ENCODE results near the gene SIVA1.

The SIVA1 gene

GRCh38 chr14:104752423-104752734 is 568 bp upstream of the SIVA1 start:
- peak overlapping the region; percentile 97 to 98 for H3K27ac ChIP-seq
- peaks cover 18 to 27% (median 21%) of the 10 kb centered on the region in 3 donors for H3K36me3 ChIP-seq
- no peaks in the 10 kb centered on the region for H3K9me3 ChIP-seq
- no peak for TF ChIP-seq CTCF (IDR thresholded peaks at IDR 0.05)
- no peaks in the 10 kb centered on the region for H3K27me3 ChIP-seq
- intact Hi-C loops (cut with DNase I; ENCODE audit: low total_unique reads): loop anchor here (2.0 to 10.0 kb wide), 2 partner anchors 74 to 722 kb away; partner anchors contain the start of gene CRIP2
- DNase-seq: no peak
- peaks cover 0 to 75% (median 49%) of the 10 kb centered on the region in 4 donors for H3K4me1 ChIP-seq
- H3K4me3 ChIP-seq: peak overlapping the region; percentile 80 to 89

GRCh38 chr14:104753528-104754212 is 723 bp downstream of the SIVA1 start:
- H3K27me3 ChIP-seq: no peaks in the 10 kb centered on the region

GRCh38 chr14:104754213-104754851 is 1.4 kb downstream of the SIVA1 start:
- DNase-seq: no peak
- Histone ChIP-seq H3K4me3 (peak overlapping the region; percentile 80 to 89), H3K36me3 (peaks cover 37 to 47% (median 39%) of the 10 kb centered on the region in 3 donors), H3K4me1 (peaks cover 0 to 55% (median 39%) of the 10 kb centered on the region in 4 donors), H3K9me3 (no peaks in the 10 kb centered on the region), H3K27me3 (no peaks in the 10 kb centered on the region), H3K27ac (peak overlapping the region; percentile 97 to 98)
- TF ChIP-seq CTCF (IDR thresholded peaks at IDR 0.05): no peak
- intact Hi-C loops (cut with DNase I; ENCODE audit: low total_unique reads): loop anchor here (10.0 kb wide), 1 partner anchor 720 kb away; the partner anchor contains the start of gene CRIP2

More at GRCh38 chr14:104753528-104754212, 723 bp downstream of the SIVA1 start:
- Histone ChIP-seq H3K9me3 (no peaks in the 10 kb centered on the region), H3K4me3 (peak overlapping the region; percentile 80 to 89), H3K36me3 (peaks cover 31 to 40% (median 33%) of the 10 kb centered on the region in 3 donors), H3K27ac (peak overlapping the region; percentile 97 to 98), H3K4me1 (peaks cover 0 to 62% (median 45%) of the 10 kb centered on the region in 4 donors)
- DNase-seq: no peak
- no peak for TF ChIP-seq CTCF (IDR thresholded peaks at IDR 0.05)
- intact Hi-C loops (cut with DNase I; ENCODE audit: low total_unique reads): loop anchor here (2.0 to 10.0 kb wide), 2 partner anchors 75 to 721 kb away; partner anchors contain the start of gene CRIP2

GRCh38 chr14:104755621-104756020 is 2.7 kb downstream of the SIVA1 start:
- Histone ChIP-seq H3K36me3 (peaks cover 43 to 60% (median 51%) of the 10 kb centered on the region in 3 donors), H3K4me1 (peaks cover 0 to 42% (median 27%) of the 10 kb centered on the region in 4 donors), H3K4me3 (no peak overlapping the region), H3K27me3 (no peaks in the 10 kb centered on the region), H3K9me3 (no peaks in the 10 kb centered on the region), H3K27ac (peak overlapping the region in 1 of 2 donors; percentile 6)
- TF ChIP-seq CTCF (IDR thresholded peaks at IDR 0.05): no peak
- intact Hi-C loops (cut with DNase I; ENCODE audit: low total_unique reads): loop anchor here (10.0 kb wide), 1 partner anchor 719 kb away; the partner anchor contains the start of gene CRIP2
- no peak for DNase-seq

- intact Hi-C loops (cut with DNase I; ENCODE audit: low total_unique reads): loop anchor here (10.0 kb wide), 1 partner anchor 718 kb away; the partner anchor contains the start of gene CRIP2
- TF ChIP-seq CTCF (IDR thresholded peaks at IDR 0.05): no peak
- no peak for DNase-seq
- Histone ChIP-seq H3K4me3 (no peak overlapping the region), H3K27me3 (no peaks in the 10 kb centered on the region), H3K27ac (no peak overlapping the region), H3K36me3 (peaks cover 43 to 70% (median 56%) of the 10 kb centered on the region in 3 donors), H3K4me1 (peaks cover 0 to 32% (median 24%) of the 10 kb centered on the region in 4 donors), H3K9me3 (no peaks in the 10 kb centered on the region)
Measured at GRCh38 chr14:104756477-104757237, 3.7 kb downstream of the SIVA1 start.

Measured in tibial artery (tissue), 4 donors.